ENCODE data around the gene FAM47E. TPM values are rescaled to one million over a fixed set of nuclear protein-coding genes. Genes with fewer than 3 reads are reported as not detected.
"Not testable (repeated sequence)": the region's sequence is repeated elsewhere in the genome, so short reads cannot be mapped to it uniquely, and the experiment has no call there.

Gene FAM47E
- total RNA-seq, 1 donor from 2014 or later = 3.5 TPM

GRCh38 chr4:76282941-76283689 lies 31.6 kb downstream of the FAM47E start:
- H3K4me3 ChIP-seq (ENCODE audit: low read depth, low read length) = no peak overlapping the region
- no peak for DNase-seq (ENCODE audit: low read depth)
- no peak for TF ChIP-seq CTCF (conservative IDR thresholded peaks at IDR 0.05; ENCODE audit: low read depth, low read length)

GRCh38 chr4:76283900-76284299 lies 32.4 kb downstream of the FAM47E start:
- DNase-seq (ENCODE audit: low read depth) = no peak
- no peak for TF ChIP-seq CTCF (conservative IDR thresholded peaks at IDR 0.05; ENCODE audit: low read depth, low read length)

GRCh38 chr4:76287811-76288210 lies 36.3 kb downstream of the FAM47E start:
- H3K4me3 ChIP-seq (ENCODE audit: low read depth, low read length); DNase-seq (ENCODE audit: low read depth): not testable (repeated sequence)

More at GRCh38 chr4:76283900-76284299, 32.4 kb downstream of the FAM47E start:
- H3K4me3 ChIP-seq (ENCODE audit: low read depth, low read length) = no peak overlapping the region

GRCh38 chr4:76292730-76293129 lies 41.2 kb downstream of the FAM47E start:
- H3K4me3 ChIP-seq (ENCODE audit: low read depth, low read length) = no peak overlapping the region
- TF ChIP-seq CTCF (conservative IDR thresholded peaks at IDR 0.05; ENCODE audit: low read depth, low read length) = no peak
- no peak for DNase-seq (ENCODE audit: low read depth)

GRCh38 chr4:76293772-76294171 lies 42.3 kb downstream of the FAM47E start:
- H3K4me3 ChIP-seq (ENCODE audit: low read depth, low read length) = no peak overlapping the region
- no peak for TF ChIP-seq CTCF (conservative IDR thresholded peaks at IDR 0.05; ENCODE audit: low read depth, low read length)
- DNase-seq (ENCODE audit: low read depth) = no peak

- no peak overlapping the region for H3K4me3 ChIP-seq (ENCODE audit: low read depth, low read length)
- no peak for TF ChIP-seq CTCF (conservative IDR thresholded peaks at IDR 0.05; ENCODE audit: low read depth, low read length)
- no peak for DNase-seq (ENCODE audit: low read depth)
Measured at GRCh38 chr4:76296286-76296820, 44.8 kb downstream of the FAM47E start.

- DNase-seq (ENCODE audit: low read depth) = no peak
- TF ChIP-seq CTCF (conservative IDR thresholded peaks at IDR 0.05; ENCODE audit: low read depth, low read length) = no peak
- H3K4me3 ChIP-seq (ENCODE audit: low read depth, low read length) = no peak overlapping the region
Measured at GRCh38 chr4:76298227-76298626, 46.7 kb downstream of the FAM47E start.
